Activated CD4-positive, alpha-beta T cell treated with anti-CD3 and anti-CD28 coated beads for 4 hours (primary cell): ENCODE measurements around the gene SURF6.

Experiments
- DNase-seq, 2 donors: peaks; one replicate each; pipeline ENCODE4 v3.0.0-alpha.2; 2020

Gene SURF6

GRCh38 chr9:133282464-133283238, 53.3 kb downstream of the SURF6 start:
- no peak for DNase-seq

- DNase-seq, result no peak
Measured at GRCh38 chr9:133280392-133280791, 55.6 kb downstream of the SURF6 start.
